ENCODE measurements around the gene NHSL2. TPM values are rescaled to one million over a fixed set of nuclear protein-coding genes. Genes with fewer than 3 reads are reported as not detected.

NHSL2 gene
- total and polyA plus RNA-seq, 2 of the 13 experiments (the other 11 are each of a cell fraction or from before 2014, with no cell fraction given): not detected

GRCh38 chrX:72053508-72053907 is 142.9 kb downstream of the NHSL2 start:
- Histone ChIP-seq H3K4me3 (replicated peaks in 1 of 3; ENCODE audit: insufficient read depth in 1 of 3, low read depth in 2 of 3, low read length in 3 of 3) (no peak overlapping the region), H3K4me1 (ENCODE audit: insufficient read depth, low read length) (no peaks in the 10 kb centered on the region), H3K27ac (ENCODE audit: extremely low read length, insufficient read depth, low read length) (no peak overlapping the region), H3K36me3 (replicated peaks in 1 of 2; ENCODE audit: control insufficient read depth in 1 of 2, insufficient read depth in 2 of 2, low read length in 2 of 2) (no peaks in the 10 kb centered on the region), H3K27me3 (ENCODE audit: control insufficient read depth in 1 of 2, insufficient read depth in 2 of 2, low read length in 2 of 2) (no peaks in the 10 kb centered on the region), H3K79me2 (ENCODE audit: insufficient read depth, low read length) (no peaks in the 10 kb centered on the region), H4K20me1 (ENCODE audit: insufficient read depth, low read length) (no peaks in the 10 kb centered on the region), H3K4me2 (ENCODE audit: low read depth, low read length) (no peak overlapping the region), H2AFZ (ENCODE audit: low read length) (no peak overlapping the region), H3K9me3 (ENCODE audit: low read length) (no peaks in the 10 kb centered on the region), H3K9ac (ENCODE audit: insufficient read depth, low read depth, low read length) (no peak overlapping the region)
- in situ Hi-C loops (cut with HindIII; ENCODE audit: extremely low pct_ligation_motif_present, low pct_unique_long_range_greater_than_20kb): no loop called here
- FAIRE-seq (no peak), ATAC-seq (no peak), DNase-seq (ENCODE audit: low spot score) (no peak)
- 35% methylated on average over 5 of the region's 5 CpGs for WGBS (ENCODE audit: low lambda C conversion rate)
- intact Hi-C loops (cut with micrococcal nuclease; ENCODE audit: unreplicated experiment): no loop called here
- BruUV-seq (replicated peaks): no TSS peak
- ChIA-PET CTCF (ENCODE audit: low intra/inter-chr PET ratio, low total read pairs) (no interaction called here), POLR2A (no interaction called here)
- TF ChIP-seq NCOR1 (IDR thresholded peaks at IDR 0.05; ENCODE audit: borderline replicate concordance, low read length) (no peak), ZNF7 (CRISPR knock-in tag; IDR thresholded peaks at IDR 0.05) (no peak), KAT8 (CRISPR knock-in tag; IDR thresholded peaks at IDR 0.05) (no peak), ZNF160 (CRISPR knock-in tag; IDR thresholded peaks at IDR 0.05) (no peak), ATAD3A (CRISPR knock-in tag; IDR thresholded peaks at IDR 0.05) (no peak), ZFP36L2 (CRISPR knock-in tag; IDR thresholded peaks at IDR 0.05) (no peak), ZNF749 (CRISPR knock-in tag; IDR thresholded peaks at IDR 0.05; ENCODE audit: borderline replicate concordance) (no peak), AFF4 (CRISPR knock-in tag; IDR thresholded peaks at IDR 0.05) (no peak), SRY (CRISPR knock-in tag; IDR thresholded peaks at IDR 0.05) (no peak)
- TF ChIP-seq, protein P1, sequence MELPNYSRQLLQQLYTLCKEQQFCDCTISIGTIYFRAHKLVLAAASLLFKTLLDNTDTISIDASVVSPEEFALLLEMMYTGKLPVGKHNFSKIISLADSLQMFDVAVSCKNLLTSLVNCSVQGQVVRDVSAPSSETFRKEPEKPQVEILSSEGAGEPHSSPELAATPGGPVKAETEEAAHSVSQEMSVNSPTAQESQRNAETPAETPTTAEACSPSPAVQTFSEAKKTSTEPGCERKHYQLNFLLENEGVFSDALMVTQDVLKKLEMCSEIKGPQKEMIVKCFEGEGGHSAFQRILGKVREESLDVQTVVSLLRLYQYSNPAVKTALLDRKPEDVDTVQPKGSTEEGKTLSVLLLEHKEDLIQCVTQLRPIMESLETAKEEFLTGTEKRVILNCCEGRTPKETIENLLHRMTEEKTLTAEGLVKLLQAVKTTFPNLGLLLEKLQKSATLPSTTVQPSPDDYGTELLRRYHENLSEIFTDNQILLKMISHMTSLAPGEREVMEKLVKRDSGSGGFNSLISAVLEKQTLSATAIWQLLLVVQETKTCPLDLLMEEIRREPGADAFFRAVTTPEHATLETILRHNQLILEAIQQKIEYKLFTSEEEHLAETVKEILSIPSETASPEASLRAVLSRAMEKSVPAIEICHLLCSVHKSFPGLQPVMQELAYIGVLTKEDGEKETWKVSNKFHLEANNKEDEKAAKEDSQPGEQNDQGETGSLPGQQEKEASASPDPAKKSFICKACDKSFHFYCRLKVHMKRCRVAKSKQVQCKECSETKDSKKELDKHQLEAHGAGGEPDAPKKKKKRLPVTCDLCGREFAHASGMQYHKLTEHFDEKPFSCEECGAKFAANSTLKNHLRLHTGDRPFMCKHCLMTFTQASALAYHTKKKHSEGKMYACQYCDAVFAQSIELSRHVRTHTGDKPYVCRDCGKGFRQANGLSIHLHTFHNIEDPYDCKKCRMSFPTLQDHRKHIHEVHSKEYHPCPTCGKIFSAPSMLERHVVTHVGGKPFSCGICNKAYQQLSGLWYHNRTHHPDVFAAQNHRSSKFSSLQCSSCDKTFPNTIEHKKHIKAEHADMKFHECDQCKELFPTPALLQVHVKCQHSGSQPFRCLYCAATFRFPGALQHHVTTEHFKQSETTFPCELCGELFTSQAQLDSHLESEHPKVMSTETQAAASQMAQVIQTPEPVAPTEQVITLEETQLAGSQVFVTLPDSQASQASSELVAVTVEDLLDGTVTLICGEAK (IDR thresholded peaks at IDR 0.05): no peak
- TF ChIP-seq, protein P1 (CRISPR knock-in tag; IDR thresholded peaks at IDR 0.05): no peak

Data from HepG2 (cell line).